ENCODE data around the gene KPNA1.

DNA sequence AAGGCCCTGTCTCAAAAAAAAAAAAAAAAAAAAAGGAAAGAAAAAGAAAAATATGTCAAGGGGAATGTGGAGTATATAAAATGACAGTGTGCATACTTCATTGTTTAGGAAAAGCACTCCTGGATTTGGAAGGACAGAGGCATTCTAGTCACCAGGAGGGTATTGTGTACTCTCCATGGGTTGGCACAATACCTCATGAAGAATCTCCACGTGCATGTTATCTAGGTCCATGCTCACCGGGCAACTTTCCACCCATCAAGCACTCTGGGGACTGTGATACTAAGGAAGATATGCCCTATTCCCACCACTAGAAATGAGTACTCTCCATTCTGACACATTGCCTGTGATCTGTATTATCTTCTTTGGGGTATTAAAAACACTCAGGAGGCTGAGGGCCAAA, 15.4 kb upstream of the KPNA1 start:
- TF ChIP-seq EZH2 (IDR thresholded peaks at IDR 0.05; ENCODE audit: insufficient read depth, poor library complexity, severe bottlenecking) (no peak), EZH2phosphoT487 (IDR thresholded peaks at IDR 0.05; ENCODE audit: insufficient read depth, low read depth) (no peak)

Data from GM23248 (cell line).